Measurements from ENCODE around the gene RBP3. TPM values are rescaled to one million over a fixed set of nuclear protein-coding genes. Genes with fewer than 3 reads are reported as not detected.
"Not testable (repeated sequence)": the region's sequence is repeated elsewhere in the genome, so short reads cannot be mapped to it uniquely, and the experiment has no call there.

Gene RBP3
- total RNA-seq, 2 experiments from 2014 or later: not detected

- H3K4me1 Mint-ChIP-seq (ENCODE audit: low read depth): peaks cover 17% of the 10 kb centered on the region
- no peaks in the 10 kb centered on the region for H3K36me3 Mint-ChIP-seq (ENCODE audit: low read depth)
- ChIA-PET POLR2A (no interaction called here), CTCF (no interaction called here)
- no peak for TF ChIP-seq CTCF (IDR thresholded peaks at IDR 0.05)
- DNase-seq (peak; percentile 72), ATAC-seq (peak; percentile 96)
- peaks cover 45% of the 10 kb centered on the region for H3K27me3 Mint-ChIP-seq
- peaks cover 9% of the 10 kb centered on the region for H3K9me3 Mint-ChIP-seq
- H3K4me3 Mint-ChIP-seq: peak within 1 kb of the TSS; percentile 79
- intact Hi-C loops (cut with micrococcal nuclease): no loop called here
- no peak within 1 kb of the TSS for H3K27ac Mint-ChIP-seq
These were observed 36.2 kb downstream of the RBP3 start, which contains the start of gene ZNF488 for GRCh38 chr10:47384148-47384921. TSS of gene ZNF488 (minus strand) at chr10:47384293. CDS start at chr10:47368829, 15,464 bp downstream.

GRCh38 chr10:47386104-47386503, 37.9 kb downstream of the RBP3 start:
- peaks cover 11% of the 10 kb centered on the region for H3K4me1 Mint-ChIP-seq (ENCODE audit: low read depth)
- intact Hi-C loops (cut with micrococcal nuclease); DNase-seq; CTCF ChIA-PET; H3K9me3 Mint-ChIP-seq; ATAC-seq; H3K4me3 Mint-ChIP-seq; H3K36me3 Mint-ChIP-seq (ENCODE audit: low read depth); H3K27ac Mint-ChIP-seq: not testable (repeated sequence)
- POLR2A ChIA-PET: interaction anchor here (0.6 kb wide), 1 partner anchor 63 kb away, joined by 3 read pairs; no protein-coding TSS in a partner anchor
- H3K27me3 Mint-ChIP-seq: peaks cover 35% of the 10 kb centered on the region

GRCh38 chr10:47388879-47389278, 40.7 kb downstream of the RBP3 start:
- Mint-ChIP-seq H3K27me3 (peaks cover 26% of the 10 kb centered on the region), H3K36me3 (ENCODE audit: low read depth) (no peaks in the 10 kb centered on the region), H3K27ac (no peak overlapping the region), H3K9me3 (peaks cover 9% of the 10 kb centered on the region), H3K4me3 (no peak overlapping the region), H3K4me1 (ENCODE audit: low read depth) (peaks cover 4% of the 10 kb centered on the region)
- intact Hi-C loops (cut with micrococcal nuclease): no loop called here
- TF ChIP-seq CTCF (IDR thresholded peaks at IDR 0.05): no peak
- ATAC-seq: no peak
- ChIA-PET POLR2A (no interaction called here), CTCF (no interaction called here)
- DNase-seq: no peak

DNA sequence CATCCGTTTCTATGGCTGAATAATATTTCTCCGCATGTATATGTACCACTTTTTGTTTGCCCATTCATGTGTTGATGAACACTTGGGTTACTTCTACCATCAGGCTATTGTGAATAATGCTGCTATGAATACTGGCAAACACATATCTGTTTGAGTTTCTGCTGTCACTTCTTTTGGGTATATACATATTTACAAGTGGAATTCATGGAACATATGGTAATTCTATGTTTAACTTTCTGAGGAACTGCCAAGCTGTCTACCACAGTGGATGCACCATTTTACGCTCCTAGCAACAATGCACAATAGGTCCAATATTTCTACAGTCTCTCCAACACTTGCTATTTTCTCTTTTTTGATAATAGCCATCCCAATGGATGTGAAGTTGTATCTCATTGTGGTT, 41.5 kb downstream of the RBP3 start:
- intact Hi-C loops (cut with micrococcal nuclease): loop anchor here (2.0 kb wide), 1 partner anchor 39 kb away; no protein-coding TSS in a partner anchor
- CTCF ChIA-PET: no interaction called here
- Mint-ChIP-seq H3K27me3 (peaks cover 30% of the 10 kb centered on the region), H3K36me3 (ENCODE audit: low read depth) (no peaks in the 10 kb centered on the region), H3K27ac (no peak overlapping the region), H3K4me3 (no peak overlapping the region), H3K4me1 (ENCODE audit: low read depth) (peaks cover 4% of the 10 kb centered on the region), H3K9me3 (peaks cover 9% of the 10 kb centered on the region)
- ATAC-seq (no peak), DNase-seq (no peak)
- POLR2A ChIA-PET: no interaction called here
- no peak for TF ChIP-seq CTCF (IDR thresholded peaks at IDR 0.05)

DNA sequence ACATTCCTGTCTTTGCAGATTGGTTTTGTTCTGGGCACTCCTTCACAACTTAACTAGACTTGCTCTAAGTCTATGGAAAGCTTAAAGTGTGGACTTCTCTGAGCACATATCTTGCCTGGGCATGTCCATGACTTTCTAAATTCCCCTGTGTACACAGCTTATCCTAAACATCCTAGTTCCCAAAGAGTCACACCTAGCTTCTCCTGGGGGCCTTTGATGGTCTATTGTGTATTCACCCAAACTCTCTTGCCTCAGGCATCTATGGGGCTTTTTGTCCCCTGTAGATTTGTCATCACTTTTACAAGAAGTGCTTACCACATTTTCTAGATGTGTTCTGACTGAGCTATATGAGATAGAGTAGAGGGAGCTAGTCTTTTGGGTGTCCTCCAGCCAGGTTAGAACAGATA, 48.2 kb downstream of the RBP3 start:
- Mint-ChIP-seq H3K4me3 (no peak overlapping the region), H3K36me3 (ENCODE audit: low read depth) (no peaks in the 10 kb centered on the region), H3K4me1 (ENCODE audit: low read depth) (no peaks in the 10 kb centered on the region), H3K27ac (no peak overlapping the region), H3K9me3 (no peaks in the 10 kb centered on the region), H3K27me3 (peaks cover 24% of the 10 kb centered on the region)
- ChIA-PET POLR2A (no interaction called here), CTCF (interaction anchor here (1.3 kb wide), 1 partner anchor 34 kb away, joined by 3 read pairs; no protein-coding TSS in a partner anchor)
- ATAC-seq: peak; percentile 37
- no peak for DNase-seq
- intact Hi-C loops (cut with micrococcal nuclease): no loop called here
- TF ChIP-seq CTCF (IDR thresholded peaks at IDR 0.05): no peak

Measured in activated CD8-positive, alpha-beta T cell treated with anti-CD3 and anti-CD28 coated beads for 36 hours (primary cell).